Panc1 (cell line): Measurements from ENCODE around the gene ARHGAP23. TPM values are rescaled to one million over a fixed set of nuclear protein-coding genes. Genes with fewer than 3 reads are reported as not detected.

Source experiments
- ATAC-seq: fragments of 200-7000 bp; cut with Tn5 transposase; 2 replicates; pipeline ENCODE4 v1.9.1; 2020; ENCODE audit warnings: mild to moderate bottlenecking, moderate library complexity
- BruUV-seq: library from RNA; stranded (reverse); fragments of 400-500 nt; replicated peaks from 2 replicates; lab custom pipeline; 2021; lab: Mats Ljungman, UMichigan
- CTCF ChIA-PET: fragments of 300-600 bp; sonication (Branson Sonifier 250); formaldehyde crosslinking; loops from one replicate; lab custom pipeline; 2022; ENCODE audit warnings: antibody characterized with exemption; lab: Charles Lee
- POLR2A ChIA-PET: fragments of 300-600 bp; sonication (Branson Sonifier 250); formaldehyde crosslinking; loops from one replicate; lab custom pipeline; 2022; ENCODE audit warnings: antibody characterized with exemption; lab: Charles Lee
- DNase-seq: peaks from one replicate; pipeline ENCODE4 v3.0.0-alpha.2; 2010; ENCODE audit warnings: low read depth, low spot score
- H3K27ac ChIP-seq: 2 replicates; pipeline ENCODE4 v1.5.1; 2011; ENCODE audit warnings: mild to moderate bottlenecking, low read length, inconsistent platforms
- H3K27me3 ChIP-seq: fragments of 200-500 bp; sonication (Bioruptor generic); 2 replicates; pipeline ENCODE4 v1.6.0; 2014; ENCODE audit warnings: low read length, inconsistent platforms; ENCODE audit not compliant: control insufficient read depth, insufficient read depth
- H3K36me3 ChIP-seq: fragments of 200-500 bp; sonication (Bioruptor generic); 2 replicates; pipeline ENCODE4 v1.5.1; 2014; ENCODE audit warnings: inconsistent platforms, mild to moderate bottlenecking, low read length, moderate library complexity; ENCODE audit not compliant: control insufficient read depth, insufficient read depth
- H3K4me1 ChIP-seq: 2 replicates; pipeline ENCODE4 v1.5.1; 2011; ENCODE audit warnings: inconsistent platforms, mild to moderate bottlenecking, low read length, moderate library complexity; ENCODE audit not compliant: control insufficient read depth, insufficient read depth
- H3K4me3 ChIP-seq, 2 experiments: 2 replicates each; pipeline ENCODE4 v1.5.1; 2011 to 2012; ENCODE audit warnings: low read depth in 2 of 2, low read length in 2 of 2, mild to moderate bottlenecking in 2 of 2, inconsistent platforms in 1 of 2, moderate library complexity in 1 of 2
- H3K9me3 ChIP-seq: fragments of 200-500 bp; sonication (Bioruptor generic); 2 replicates; pipeline ENCODE4 v1.5.1; 2014; ENCODE audit warnings: low read depth, mild to moderate bottlenecking, inconsistent platforms, low read length, moderate library complexity; ENCODE audit not compliant: control insufficient read depth, insufficient read depth
- POLR2AphosphoS5 ChIP-seq: IDR thresholded peaks from 2 replicates; pipeline ENCODE4 v1.6.1; 2012; ENCODE audit warnings: mild to moderate bottlenecking, low read depth, low read length, moderate library complexity
- SIN3A ChIP-seq: IDR thresholded peaks from 2 replicates; pipeline ENCODE4 v1.6.1; 2012; ENCODE audit warnings: low read depth, mild to moderate bottlenecking, low read length, moderate library complexity, borderline replicate concordance; ENCODE audit not compliant: insufficient read depth
- TCF7L2 ChIP-seq: IDR thresholded peaks from 2 replicates; pipeline ENCODE4 v1.6.1; 2011; ENCODE audit warnings: mild to moderate bottlenecking, low read depth, low read length, inconsistent platforms
- in situ Hi-C: cut with HindIII; loops from 2 replicates; pipeline ENCODE4 v1.10.0; 2016; ENCODE audit warnings: low sequenced_read_pairs, low pct_unique_long_range_greater_than_20kb
- intact Hi-C: fragments of 100-400 bp; cut with micrococcal nuclease; formaldehyde crosslinking; loops from one replicate; pipeline ENCODE4 v1.10.0; 2022; ENCODE audit not compliant: unreplicated experiment
- total RNA-seq: library from RNA; stranded (reverse); gene quantifications from one replicate; pipeline ENCODE4 v1.2.1, GENCODE V29; 2021; ENCODE audit not compliant: unreplicated experiment
- TF ChIP-seq, protein P1 (sequence below), 2 experiments: IDR thresholded peaks; 2 replicates each; pipeline ENCODE4 v1.6.1; 2011 to 2012; ENCODE audit warnings: low read depth in 2 of 2, control low read depth in 1 of 2, low read length in 1 of 2, mild to moderate bottlenecking in 1 of 2, moderate library complexity in 1 of 2; ENCODE audit not compliant: insufficient read depth in 1 of 2
- TF ChIP-seq, protein P2 (sequence below): fragments of 450-650 bp; IDR thresholded peaks from 2 replicates; pipeline ENCODE4 v1.5.1; 2017; ENCODE audit warnings: mild to moderate bottlenecking

The ARHGAP23 gene
- total RNA-seq, 1 experiment from 2014 or later, result 33.0 TPM

DNA sequence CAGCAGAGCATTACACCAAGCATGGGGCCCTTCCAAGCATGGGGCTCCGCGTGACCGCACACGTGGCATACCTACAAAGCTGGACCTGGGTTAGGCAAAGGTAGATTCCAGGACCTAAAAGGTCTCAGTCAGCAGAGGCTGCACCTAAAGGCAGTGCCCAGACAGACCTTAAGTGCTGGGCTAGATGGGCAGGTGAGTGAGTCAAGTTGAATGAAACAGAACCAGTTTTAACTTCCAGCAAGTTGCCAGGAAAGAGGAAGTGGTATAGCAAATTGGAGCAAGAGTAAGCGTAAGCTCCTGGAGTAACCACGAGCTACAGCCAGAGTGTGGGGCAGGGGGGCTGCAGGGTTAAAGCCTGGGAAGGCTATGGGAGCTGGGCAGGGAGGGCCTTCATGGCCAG is 128.0 kb downstream of the ARHGAP23 start:
- Histone ChIP-seq H3K4me3 (no peak overlapping the region), H3K9me3 (no peaks in the 10 kb centered on the region), H3K36me3 (no peaks in the 10 kb centered on the region), H3K4me1 (peaks cover 4% of the 10 kb centered on the region; the same call in 1 of the 2 replicates), H3K27me3 (no peaks in the 10 kb centered on the region), H3K27ac (no peak overlapping the region)
- no peak for ATAC-seq
- no peak for DNase-seq
- ChIA-PET CTCF (no interaction called here), POLR2A (no interaction called here)
- no TSS peak for BruUV-seq
- TF ChIP-seq POLR2AphosphoS5 (no peak), TCF7L2 (no peak), SIN3A (no peak)
- TF ChIP-seq, protein P1, sequence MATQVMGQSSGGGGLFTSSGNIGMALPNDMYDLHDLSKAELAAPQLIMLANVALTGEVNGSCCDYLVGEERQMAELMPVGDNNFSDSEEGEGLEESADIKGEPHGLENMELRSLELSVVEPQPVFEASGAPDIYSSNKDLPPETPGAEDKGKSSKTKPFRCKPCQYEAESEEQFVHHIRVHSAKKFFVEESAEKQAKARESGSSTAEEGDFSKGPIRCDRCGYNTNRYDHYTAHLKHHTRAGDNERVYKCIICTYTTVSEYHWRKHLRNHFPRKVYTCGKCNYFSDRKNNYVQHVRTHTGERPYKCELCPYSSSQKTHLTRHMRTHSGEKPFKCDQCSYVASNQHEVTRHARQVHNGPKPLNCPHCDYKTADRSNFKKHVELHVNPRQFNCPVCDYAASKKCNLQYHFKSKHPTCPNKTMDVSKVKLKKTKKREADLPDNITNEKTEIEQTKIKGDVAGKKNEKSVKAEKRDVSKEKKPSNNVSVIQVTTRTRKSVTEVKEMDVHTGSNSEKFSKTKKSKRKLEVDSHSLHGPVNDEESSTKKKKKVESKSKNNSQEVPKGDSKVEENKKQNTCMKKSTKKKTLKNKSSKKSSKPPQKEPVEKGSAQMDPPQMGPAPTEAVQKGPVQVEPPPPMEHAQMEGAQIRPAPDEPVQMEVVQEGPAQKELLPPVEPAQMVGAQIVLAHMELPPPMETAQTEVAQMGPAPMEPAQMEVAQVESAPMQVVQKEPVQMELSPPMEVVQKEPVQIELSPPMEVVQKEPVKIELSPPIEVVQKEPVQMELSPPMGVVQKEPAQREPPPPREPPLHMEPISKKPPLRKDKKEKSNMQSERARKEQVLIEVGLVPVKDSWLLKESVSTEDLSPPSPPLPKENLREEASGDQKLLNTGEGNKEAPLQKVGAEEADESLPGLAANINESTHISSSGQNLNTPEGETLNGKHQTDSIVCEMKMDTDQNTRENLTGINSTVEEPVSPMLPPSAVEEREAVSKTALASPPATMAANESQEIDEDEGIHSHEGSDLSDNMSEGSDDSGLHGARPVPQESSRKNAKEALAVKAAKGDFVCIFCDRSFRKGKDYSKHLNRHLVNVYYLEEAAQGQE (IDR thresholded peaks at IDR 0.05; ENCODE audit: insufficient read depth in 1 of 2, low read depth in 2 of 2, low read length in 1 of 2), result no peak
- TF ChIP-seq, protein P2, sequence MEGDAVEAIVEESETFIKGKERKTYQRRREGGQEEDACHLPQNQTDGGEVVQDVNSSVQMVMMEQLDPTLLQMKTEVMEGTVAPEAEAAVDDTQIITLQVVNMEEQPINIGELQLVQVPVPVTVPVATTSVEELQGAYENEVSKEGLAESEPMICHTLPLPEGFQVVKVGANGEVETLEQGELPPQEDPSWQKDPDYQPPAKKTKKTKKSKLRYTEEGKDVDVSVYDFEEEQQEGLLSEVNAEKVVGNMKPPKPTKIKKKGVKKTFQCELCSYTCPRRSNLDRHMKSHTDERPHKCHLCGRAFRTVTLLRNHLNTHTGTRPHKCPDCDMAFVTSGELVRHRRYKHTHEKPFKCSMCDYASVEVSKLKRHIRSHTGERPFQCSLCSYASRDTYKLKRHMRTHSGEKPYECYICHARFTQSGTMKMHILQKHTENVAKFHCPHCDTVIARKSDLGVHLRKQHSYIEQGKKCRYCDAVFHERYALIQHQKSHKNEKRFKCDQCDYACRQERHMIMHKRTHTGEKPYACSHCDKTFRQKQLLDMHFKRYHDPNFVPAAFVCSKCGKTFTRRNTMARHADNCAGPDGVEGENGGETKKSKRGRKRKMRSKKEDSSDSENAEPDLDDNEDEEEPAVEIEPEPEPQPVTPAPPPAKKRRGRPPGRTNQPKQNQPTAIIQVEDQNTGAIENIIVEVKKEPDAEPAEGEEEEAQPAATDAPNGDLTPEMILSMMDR, result no peak
- in situ Hi-C loops, result no loop called here
- intact Hi-C loops, result no loop called here

DNA sequence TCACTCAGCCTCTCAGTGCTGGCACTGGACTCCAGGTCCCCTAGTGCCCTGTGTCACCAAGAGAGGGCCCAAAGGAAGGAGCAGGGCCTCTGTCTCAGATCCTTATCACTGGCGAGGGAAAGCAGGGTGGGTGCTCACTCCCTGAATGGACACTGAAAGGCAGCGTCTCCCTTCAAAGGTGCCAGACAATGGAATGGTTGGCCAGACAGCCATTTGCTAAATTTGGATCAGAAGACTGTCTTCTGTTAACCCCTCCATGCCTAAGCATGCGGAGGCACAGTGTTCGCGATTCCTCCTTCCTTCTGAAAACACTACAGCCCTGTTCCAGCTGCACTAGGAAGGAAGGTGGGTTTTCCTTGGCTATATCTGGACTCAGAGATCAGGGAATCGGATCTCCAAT is 129.1 kb downstream of the ARHGAP23 start:
- intact Hi-C loops, result no loop called here
- no peak overlapping the region for H3K27ac ChIP-seq

More for the DNA sequence above, 129.1 kb downstream of the ARHGAP23 start:
- in situ Hi-C loops, result no loop called here
- DNase-seq (no peak), ATAC-seq (no peak)
- POLR2A ChIA-PET, result no interaction called here
- Histone ChIP-seq H3K27me3 (no peaks in the 10 kb centered on the region), H3K36me3 (no peaks in the 10 kb centered on the region), H3K4me1 (peaks cover 4% of the 10 kb centered on the region; the same call in 1 of the 2 replicates), H3K4me3 (no peak overlapping the region), H3K9me3 (no peaks in the 10 kb centered on the region)
- TF ChIP-seq TCF7L2 (no peak), POLR2AphosphoS5 (no peak), SIN3A (no peak)
- TF ChIP-seq, protein P2, result no peak
- TF ChIP-seq, protein P1 (IDR thresholded peaks at IDR 0.05; ENCODE audit: insufficient read depth in 1 of 2, low read depth in 2 of 2, low read length in 1 of 2), result no peak
- CTCF ChIA-PET, result interaction anchor here (0.7 to 3.3 kb wide), 11 partner anchors 8 to 128 kb away, joined by 3 to 38 read pairs (median 5); no protein-coding TSS in a partner anchor
- no TSS peak for BruUV-seq
